Cardiac muscle cell (in vitro differentiated cells and primary cell): ENCODE data around the gene PACRGL. TPM values are rescaled to one million over a fixed set of nuclear protein-coding genes. Genes with fewer than 3 reads are reported as not detected.
"Not testable (repeated sequence)": the region's sequence is repeated elsewhere in the genome, so short reads cannot be mapped to it uniquely, and the experiment has no call there.

ENCODE experiments used
- DNase-seq, 2 donors: peaks; one replicate each; pipeline versions ENCODE4 v3.0.0 to v3.0.0-alpha.2; 2010 to 2017; ENCODE audit warnings: low read depth in 1 of 2, low spot score in 1 of 2
- H3K27ac ChIP-seq: fragments of 200-600 bp; sonication (generic); 2 replicates; pipeline ENCODE4 v1.5.1; 2016
- H3K27me3 ChIP-seq: fragments of 200-600 bp; sonication (generic); 2 replicates; pipeline ENCODE4 v1.6.0; 2016; ENCODE audit warnings: control low read depth
- H3K36me3 ChIP-seq: fragments of 200-600 bp; sonication (generic); 2 replicates; pipeline ENCODE4 v1.5.1; 2016; ENCODE audit warnings: control low read depth
- H3K4me1 ChIP-seq: fragments of 200-600 bp; sonication (generic); 2 replicates; pipeline ENCODE4 v1.8.1; 2017; ENCODE audit warnings: low read depth, mild to moderate bottlenecking, mixed run types
- H3K4me3 ChIP-seq: fragments of 200-600 bp; sonication (generic); 2 replicates; pipeline ENCODE4 v1.5.1; 2016; ENCODE audit warnings: mild to moderate bottlenecking
- H3K9me3 ChIP-seq: fragments of 200-600 bp; sonication (generic); 2 replicates; pipeline ENCODE4 v1.5.1; 2017; ENCODE audit warnings: low read depth, mild to moderate bottlenecking, control low read depth
- polyA plus RNA-seq: library from polyadenylated mRNA; unstranded; fragments of >200 nt; fragmentation: Nextera tagmentation; extraction: Ambion mirVana; gene quantifications from 2 replicates; pipeline ENCODE4 v1.2.1, GENCODE V29; 2016
- total RNA-seq: library from RNA; depleted of rRNA; stranded (reverse); fragments of >200 nt; gene quantifications from 2 replicates; pipeline ENCODE4 v1.2.3, GENCODE V29; 2016
- TF ChIP-seq, protein P1 (sequence below): IDR thresholded peaks from 2 replicates; pipeline ENCODE4 v1.5.1; 2012; ENCODE audit warnings: low read depth, mild to moderate bottlenecking, low read length

PACRGL gene
- total and polyA plus RNA-seq, 2 experiments from 2014 or later: 9.8 to 38.5 TPM

DNA sequence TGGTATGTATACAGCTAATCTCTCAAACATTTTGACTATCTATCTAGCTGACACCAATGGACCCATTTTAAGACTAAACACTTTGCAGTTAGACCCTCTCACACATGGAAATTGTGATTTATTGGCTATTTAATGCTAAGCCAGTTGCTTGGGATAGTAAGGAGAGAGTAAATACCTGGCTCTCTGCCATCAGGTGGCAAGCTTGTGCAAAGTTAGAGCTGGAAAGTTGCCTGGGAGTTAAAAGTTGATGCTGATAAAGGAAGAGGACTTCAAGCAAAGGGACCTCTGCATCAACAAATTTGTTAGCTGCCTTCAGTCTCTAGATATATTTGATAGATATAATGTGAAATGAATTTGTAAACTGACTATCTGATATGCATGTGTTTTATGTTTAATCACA, 61.1 kb downstream of the PACRGL start:
- TF ChIP-seq, protein P1, sequence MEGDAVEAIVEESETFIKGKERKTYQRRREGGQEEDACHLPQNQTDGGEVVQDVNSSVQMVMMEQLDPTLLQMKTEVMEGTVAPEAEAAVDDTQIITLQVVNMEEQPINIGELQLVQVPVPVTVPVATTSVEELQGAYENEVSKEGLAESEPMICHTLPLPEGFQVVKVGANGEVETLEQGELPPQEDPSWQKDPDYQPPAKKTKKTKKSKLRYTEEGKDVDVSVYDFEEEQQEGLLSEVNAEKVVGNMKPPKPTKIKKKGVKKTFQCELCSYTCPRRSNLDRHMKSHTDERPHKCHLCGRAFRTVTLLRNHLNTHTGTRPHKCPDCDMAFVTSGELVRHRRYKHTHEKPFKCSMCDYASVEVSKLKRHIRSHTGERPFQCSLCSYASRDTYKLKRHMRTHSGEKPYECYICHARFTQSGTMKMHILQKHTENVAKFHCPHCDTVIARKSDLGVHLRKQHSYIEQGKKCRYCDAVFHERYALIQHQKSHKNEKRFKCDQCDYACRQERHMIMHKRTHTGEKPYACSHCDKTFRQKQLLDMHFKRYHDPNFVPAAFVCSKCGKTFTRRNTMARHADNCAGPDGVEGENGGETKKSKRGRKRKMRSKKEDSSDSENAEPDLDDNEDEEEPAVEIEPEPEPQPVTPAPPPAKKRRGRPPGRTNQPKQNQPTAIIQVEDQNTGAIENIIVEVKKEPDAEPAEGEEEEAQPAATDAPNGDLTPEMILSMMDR: no peak
- H3K27ac ChIP-seq: no peak overlapping the region
- H3K36me3 ChIP-seq: no peaks in the 10 kb centered on the region
- no peak overlapping the region for H3K4me3 ChIP-seq
- no peak for DNase-seq
- H3K27me3 ChIP-seq: no peaks in the 10 kb centered on the region
- no peaks in the 10 kb centered on the region for H3K4me1 ChIP-seq
- no peaks in the 10 kb centered on the region for H3K9me3 ChIP-seq

DNA sequence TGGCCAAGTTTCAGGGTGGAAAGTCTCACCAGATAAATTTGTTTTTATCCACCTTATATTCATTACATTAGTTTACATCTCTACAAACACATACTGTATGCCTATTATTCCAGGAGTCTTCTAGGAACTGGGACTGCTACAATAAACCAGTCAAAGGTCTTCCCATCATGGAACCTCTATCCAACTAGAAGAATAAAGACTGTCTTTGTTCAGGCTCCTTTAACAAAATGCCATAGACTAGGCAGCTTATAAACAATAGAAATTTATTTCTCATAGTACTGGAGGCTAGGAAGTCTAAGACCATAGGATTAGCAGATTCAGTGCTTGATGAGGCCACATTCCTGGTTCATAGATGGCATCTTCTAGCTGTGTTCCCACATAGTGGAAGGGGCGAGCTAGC, 61.6 kb downstream of the PACRGL start:
- Histone ChIP-seq H3K27me3 (no peaks in the 10 kb centered on the region), H3K27ac (no peak overlapping the region), H3K4me1 (no peaks in the 10 kb centered on the region), H3K36me3 (no peaks in the 10 kb centered on the region), H3K4me3 (no peak overlapping the region), H3K9me3 (no peaks in the 10 kb centered on the region)
- DNase-seq: no peak
- TF ChIP-seq, protein P1: no peak

DNA sequence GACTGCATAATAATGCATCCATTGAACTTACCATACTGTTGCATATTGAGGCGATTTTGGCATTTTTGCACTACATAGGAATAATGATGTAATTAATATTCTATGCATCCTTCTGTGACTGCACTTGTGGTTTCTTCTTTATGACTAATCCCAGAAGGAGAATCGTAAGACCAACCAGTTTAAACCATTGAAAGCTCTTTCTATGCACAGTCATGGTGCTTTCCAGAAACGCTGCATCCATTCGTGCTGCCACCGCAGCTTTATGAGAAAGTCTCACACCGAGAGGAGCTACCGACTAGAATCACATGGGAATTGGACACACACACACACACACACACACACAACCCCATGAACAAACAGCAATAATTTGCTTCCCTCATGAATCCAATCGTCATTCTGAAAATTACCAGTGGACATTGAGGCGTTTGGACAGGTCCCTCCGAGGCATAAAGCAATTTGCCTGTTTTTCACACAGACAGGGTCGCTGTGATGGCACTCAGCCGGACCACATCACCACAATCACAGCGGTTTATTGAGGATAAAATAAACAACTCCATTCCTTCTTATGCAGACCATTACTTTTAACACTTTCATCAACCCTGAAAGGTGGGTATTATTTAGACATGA, 64.2 kb downstream of the PACRGL start:
- TF ChIP-seq, protein P1: no peak
- Histone ChIP-seq H3K36me3 (no peaks in the 10 kb centered on the region), H3K27me3 (no peaks in the 10 kb centered on the region), H3K9me3 (no peaks in the 10 kb centered on the region), H3K4me3 (no peak overlapping the region), H3K4me1 (no peaks in the 10 kb centered on the region), H3K27ac (no peak overlapping the region)
- DNase-seq: no peak

DNA sequence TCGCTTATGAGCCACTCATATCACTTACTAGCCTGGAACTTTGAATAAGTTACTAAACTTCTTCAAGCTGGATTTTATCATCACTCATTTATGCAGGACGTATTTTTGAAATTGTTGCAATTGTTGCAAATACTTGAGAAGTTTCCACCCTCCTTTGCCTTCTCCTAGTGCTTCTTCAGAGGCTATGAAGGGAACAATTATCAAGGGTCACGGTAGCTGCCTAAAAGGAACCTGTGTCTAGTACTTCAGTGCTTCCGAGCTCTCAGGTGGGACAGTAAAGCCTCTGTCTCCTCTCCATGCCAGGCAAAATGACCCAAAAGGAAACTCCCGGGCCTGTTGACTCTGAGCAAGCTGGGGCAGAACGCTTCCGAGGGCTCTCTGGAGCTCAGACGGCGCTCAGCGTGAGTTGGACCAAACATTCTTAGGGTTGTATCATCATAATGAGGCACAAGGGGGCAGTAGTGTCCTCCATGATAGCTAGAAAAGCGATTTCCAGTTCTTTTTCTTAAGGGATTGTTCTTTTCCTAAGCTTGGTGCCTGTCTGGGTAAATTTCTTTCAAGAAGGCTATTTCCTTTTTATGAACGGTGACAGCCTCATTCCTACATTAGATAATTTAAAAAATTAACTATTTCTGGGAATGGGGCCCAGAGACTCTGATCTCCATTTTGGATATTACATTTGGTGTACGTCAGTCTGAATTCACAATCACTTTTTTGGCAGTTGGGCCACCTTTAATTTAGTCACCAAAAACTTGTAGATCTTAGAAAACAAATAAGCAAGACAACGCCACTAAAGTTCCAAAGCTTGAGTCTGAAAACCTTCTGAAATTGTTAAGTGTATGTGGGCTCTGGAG, 73.1 kb downstream of the PACRGL start:
- no peaks in the 10 kb centered on the region for H3K36me3 ChIP-seq
- TF ChIP-seq, protein P1: peak; percentile 78
- peak; percentile 69 to 79 for DNase-seq
- no peaks in the 10 kb centered on the region for H3K4me1 ChIP-seq
- H3K4me3 ChIP-seq: no peak overlapping the region
- no peaks in the 10 kb centered on the region for H3K27me3 ChIP-seq
- no peaks in the 10 kb centered on the region for H3K9me3 ChIP-seq
- H3K27ac ChIP-seq: no peak overlapping the region

DNA sequence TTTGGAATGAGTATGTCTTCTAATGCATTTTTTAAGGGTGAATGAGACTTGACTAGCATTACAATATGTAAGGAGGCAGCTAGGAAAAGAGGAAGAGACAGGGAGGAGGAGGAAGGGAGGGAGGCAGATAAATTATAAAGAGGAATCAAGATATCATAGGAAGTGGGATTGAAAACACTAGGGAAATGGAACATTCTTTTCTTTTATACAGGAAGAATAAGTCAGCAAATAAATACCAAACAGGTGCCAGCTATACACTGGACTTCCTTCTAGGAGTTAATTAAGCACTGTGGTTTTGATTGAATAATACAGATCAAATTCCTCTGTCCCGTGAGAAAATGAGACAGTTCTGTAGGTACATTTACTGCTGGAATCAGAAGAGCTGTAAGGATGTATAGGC, 78.6 kb downstream of the PACRGL start:
- TF ChIP-seq, protein P1: no peak
- H3K36me3 ChIP-seq: no peaks in the 10 kb centered on the region
- H3K27ac ChIP-seq: no peak overlapping the region
- no peak for DNase-seq
- H3K9me3 ChIP-seq: no peaks in the 10 kb centered on the region
- H3K27me3 ChIP-seq: no peaks in the 10 kb centered on the region
- H3K4me1 ChIP-seq: no peaks in the 10 kb centered on the region
- H3K4me3 ChIP-seq: no peak overlapping the region

DNA sequence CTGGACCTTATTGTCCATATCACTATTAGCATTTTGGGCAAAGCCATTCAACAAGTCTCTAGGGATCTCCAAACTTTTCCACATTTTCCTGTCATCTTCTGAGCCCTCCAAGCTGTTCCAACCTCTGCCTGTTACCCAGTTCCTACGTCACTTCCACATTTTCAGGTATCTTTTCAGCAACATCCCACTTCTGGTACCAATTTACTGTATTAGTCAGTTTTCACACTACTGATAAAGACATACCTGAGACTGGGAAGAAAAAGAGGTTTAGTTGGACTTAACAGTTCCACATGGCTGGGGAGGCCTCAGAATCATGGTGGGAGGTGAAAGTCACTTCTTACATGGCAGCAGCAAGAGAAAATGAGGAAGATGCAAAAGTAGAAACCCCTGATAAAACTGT, 82.9 kb downstream of the PACRGL start:
- not testable (repeated sequence) for H3K4me1 ChIP-seq, H3K27ac ChIP-seq, H3K36me3 ChIP-seq, H3K27me3 ChIP-seq, H3K9me3 ChIP-seq, H3K4me3 ChIP-seq, DNase-seq
